GM18861 (cell line): ENCODE results near the gene HIVEP3.

Experiments
- ATAC-seq: cut with Tn5 transposase; IDR thresholded peaks from one replicate; pipeline ENCODE4 v1.9.1; 2021; ENCODE audit not compliant: unreplicated experiment

HIVEP3 gene

DNA sequence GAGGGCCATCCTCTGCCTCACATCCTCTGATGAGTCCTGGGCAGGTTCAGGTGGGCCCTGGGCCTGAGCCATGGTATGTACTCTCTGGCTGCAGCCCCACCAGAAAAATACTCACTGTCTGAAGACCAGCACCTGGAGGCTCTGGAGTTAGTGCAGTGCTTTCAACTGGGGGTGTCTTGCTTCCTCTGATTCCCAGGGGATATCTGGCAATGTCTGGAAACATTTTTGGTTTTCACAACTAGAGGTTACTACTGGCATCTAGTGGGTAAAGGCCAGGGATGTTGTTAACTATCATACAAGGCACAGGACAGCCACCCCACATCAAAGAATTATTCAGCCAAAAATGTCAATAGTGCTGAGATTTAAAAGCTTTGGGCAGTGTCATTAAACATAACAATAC is 152.7 kb downstream of the HIVEP3 start:
- ATAC-seq, result no peak

DNA sequence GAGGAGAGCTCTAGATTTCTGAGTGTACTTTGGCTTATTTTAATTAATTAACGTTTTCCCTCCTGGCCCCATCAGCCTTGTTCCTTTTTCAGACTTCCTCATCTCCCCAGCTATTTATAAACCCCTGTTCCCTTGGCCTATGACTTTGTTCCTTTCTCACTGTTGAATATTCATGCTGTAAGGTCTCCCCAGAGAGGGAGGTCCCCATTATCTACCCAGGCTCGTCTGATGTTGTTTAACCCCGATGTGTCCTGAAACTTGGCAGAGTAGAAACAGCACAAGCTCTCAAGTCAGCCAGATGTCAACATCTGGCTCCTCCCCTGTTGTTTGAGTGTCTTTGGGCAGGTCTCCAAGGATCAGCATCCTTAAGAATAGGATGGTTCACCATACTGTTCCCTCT is 153.6 kb downstream of the HIVEP3 start:
- no peak for ATAC-seq

DNA sequence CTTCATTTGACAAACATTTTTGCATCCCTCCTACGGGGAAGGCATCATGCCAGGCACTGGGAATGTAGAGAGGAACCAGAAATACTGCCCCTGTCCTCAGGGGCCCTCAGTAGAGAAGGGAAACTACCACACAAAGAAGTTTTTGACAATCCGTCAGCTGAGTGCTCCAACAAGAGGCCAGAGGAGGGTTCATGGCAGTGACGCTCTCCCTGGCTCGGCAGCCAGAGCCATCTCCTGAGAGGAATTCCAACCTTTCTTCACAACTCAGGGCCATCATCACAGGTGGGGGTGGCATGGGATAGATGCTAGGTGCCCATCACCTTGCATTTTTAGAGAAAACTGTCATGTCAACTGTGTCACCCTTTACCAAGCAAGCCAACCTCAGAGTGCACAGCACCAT is 154.1 kb downstream of the HIVEP3 start:
- no peak for ATAC-seq

DNA sequence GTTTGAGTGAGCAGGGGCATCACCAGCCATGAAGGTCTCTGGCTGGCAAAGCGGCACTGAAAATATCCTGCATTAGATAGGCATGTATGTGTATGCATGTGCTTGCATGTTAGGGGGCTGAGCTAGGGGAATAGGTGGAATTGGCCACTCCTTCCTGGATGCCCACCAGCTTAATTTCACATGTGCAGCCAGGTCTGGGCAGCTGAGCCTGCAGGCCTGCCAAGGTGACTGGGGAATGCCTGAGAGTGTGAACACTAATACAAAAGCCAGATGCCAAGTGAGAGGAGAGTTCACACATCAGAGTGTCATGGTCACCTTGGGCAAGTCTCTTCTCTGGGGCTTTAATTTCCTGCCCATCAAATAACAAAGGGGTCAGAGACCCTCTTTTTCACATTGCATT is 155.9 kb downstream of the HIVEP3 start:
- no peak for ATAC-seq

DNA sequence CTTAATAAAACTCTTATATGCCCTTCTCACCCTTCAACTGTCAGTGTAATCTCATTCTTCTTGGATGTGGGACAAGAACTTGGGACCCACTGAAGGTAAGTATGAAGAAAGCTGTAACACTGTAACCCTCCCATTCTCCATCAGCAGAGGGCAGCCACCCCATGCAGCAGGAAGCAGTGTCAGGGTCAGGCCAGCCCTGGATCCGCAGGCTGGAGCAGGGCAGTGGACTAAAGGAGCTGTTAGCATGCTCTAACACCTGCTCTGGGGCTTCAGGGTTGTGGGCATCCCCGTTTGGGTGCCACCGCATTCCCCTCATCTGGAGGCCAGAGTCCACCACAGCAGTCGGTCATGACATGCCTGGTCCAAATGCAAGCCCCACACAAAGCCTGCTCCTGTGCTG is 156.5 kb downstream of the HIVEP3 start:
- ATAC-seq, result no peak

DNA sequence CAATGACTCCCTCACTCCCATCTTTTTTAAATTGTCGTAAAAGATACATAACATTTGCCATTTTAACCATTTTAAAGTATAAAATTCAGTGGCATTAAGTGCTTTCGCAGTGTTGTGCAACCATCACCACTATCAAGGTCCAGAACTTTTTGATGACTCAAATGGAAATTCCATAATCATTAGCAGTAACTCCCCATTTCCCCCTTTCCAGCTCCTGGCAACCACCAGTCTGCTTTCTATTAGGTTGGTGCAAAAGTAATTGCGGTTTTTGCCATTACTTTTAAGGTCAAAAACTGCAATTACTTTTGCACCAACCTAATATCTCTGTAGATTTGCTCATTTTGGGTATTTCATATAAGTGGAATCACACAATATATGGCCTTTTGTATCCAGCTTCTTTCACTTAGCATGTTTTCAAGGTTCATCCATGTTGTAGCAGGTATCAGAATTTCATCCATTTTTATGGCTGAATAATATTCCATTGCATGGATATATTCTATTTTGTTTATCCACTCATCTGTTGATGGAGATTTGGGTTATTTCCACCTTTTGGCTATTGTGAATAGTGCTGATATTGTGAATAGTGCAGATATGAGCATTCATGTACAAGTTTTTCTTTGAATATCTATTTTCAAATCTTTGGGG is 159.7 kb downstream of the HIVEP3 start:
- ATAC-seq, result no peak

DNA sequence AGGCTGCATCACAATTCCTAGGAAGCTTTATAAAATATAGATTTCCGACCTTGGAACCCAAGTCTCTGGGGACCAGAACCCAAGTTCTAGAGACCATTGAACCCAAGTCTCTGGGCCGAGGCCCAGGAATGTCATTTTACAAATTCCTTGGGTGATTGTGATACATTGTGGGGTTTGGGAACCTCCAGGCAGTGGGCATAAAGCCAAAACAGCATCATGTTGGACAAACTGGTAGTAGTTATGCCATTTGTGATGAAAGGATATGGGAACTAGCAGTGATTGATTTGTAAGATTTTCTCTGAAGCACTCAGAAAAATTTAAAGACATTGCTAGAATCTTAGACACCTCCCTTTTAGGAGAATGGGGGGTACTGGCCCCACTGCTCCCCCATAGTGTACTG is 160.2 kb downstream of the HIVEP3 start:
- ATAC-seq, result no peak

DNA sequence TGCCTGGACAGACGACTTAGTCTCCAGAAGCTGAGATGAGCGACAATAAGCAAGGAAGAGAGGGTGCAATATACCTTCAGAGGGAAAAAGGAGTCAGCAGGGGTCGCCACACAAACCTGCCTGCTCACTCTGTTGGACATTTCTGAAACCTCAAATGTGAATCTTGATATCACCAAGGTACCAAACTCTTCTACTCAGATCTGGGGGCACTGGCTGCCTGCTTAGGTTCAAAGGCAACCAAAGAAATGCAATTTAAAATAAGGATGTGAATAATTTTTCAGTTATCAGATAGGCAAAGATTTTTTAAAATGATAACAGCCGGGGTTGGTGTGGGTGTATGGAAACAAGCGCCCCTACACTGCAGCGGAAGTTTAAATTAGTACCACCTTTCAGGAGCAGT is 164.2 kb downstream of the HIVEP3 start:
- no peak for ATAC-seq

DNA sequence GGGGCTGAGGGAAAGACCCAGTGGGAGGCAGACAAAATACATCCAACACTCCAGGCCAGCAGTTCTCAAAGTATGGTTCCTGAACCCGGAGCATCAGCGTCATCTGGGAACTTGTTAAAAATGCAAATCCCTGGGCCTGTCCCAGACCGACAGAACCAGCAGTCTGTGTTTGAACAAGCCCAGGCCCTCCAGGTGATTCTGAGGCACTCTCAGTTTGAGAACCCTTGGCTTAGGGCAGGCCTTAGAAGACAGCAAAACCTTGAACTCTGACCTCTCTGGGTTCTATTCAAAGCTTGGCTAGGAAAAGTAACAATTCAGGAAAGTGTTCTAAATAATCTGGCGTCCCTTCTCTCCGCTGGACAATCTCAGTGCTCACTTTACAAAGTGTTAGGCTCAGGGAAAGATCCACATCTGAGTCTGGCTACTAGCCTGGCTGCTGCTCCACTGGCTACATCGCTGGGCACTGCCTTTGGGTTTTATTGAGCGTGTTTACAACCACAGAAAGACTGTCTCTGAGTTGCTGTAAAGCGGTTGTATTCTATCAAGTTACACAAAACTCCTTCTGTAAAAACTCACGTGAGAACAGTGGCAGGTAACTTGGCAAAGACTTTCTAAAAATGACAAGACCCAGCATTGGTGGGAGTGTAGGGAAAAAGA is 166.1 kb downstream of the HIVEP3 start:
- peak; percentile 11 for ATAC-seq

DNA sequence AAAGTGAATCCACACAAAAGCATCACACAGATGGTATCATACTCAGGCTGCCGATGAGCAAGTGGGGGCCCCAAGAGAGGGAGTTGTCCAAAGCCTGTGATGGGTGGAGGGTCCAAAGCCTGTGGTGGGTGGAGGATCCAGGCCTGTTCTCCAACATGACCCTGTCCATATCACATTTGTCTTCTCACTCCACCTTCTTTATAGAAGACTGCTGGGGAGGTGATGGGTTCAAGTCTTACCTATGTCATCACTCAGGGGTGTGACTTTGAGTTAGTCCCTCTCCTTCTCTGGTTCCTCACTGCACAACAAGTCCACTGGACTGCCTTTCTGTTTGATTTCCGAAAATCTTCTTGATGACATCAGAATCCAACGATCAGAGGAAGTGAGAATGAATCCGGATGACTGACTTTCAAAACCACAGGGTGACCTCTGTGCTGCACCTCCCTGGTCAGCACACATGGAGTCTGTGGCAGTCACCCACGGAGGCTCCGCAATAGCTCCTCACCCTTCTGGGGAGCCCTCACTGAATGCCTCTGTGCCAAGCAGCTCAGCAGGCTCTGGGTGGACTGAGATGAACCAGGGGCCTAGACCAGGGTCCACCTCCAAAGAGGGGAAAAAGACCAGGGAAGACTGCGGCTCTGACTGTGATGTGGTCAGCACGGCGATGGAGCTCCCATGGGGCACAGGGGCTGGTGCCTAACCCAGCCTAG is 166.8 kb downstream of the HIVEP3 start:
- ATAC-seq, result peak; percentile 30

DNA sequence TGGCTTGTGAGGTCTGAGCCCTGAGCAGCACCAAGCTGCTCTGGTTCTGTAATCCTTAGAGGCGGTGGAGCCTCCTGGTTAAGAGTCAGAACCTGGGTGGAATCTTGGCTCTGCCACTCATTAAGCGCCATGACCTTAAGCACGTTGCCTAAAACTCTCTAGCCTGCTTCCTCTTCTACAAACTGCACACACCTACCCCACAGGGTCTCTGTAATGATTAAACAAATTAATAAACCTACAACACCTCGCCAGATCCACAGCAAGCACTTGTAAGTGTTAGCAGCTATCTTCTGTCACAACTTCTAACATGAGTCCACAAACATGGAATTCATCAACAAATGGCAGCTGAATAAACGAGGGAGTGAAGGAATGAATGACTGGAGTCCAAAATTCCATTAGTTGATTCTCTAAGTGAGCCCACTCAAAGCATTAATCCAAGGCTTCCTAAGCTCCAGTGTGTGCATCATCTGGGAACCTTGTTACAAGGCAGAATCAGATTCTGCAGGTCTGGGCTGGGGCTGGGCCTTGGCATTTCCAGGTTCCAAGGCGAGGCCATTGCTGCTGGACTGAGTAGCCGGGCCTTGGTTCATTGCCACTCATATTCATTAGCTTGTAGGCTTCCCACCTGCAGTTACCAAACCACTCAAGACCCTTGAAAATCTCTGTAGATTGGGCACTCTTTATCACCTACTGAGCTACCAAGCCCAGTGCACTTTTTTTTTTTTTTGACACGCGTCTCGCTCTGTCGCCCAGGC is 168.6 kb downstream of the HIVEP3 start:
- peak; percentile 33 for ATAC-seq

DNA sequence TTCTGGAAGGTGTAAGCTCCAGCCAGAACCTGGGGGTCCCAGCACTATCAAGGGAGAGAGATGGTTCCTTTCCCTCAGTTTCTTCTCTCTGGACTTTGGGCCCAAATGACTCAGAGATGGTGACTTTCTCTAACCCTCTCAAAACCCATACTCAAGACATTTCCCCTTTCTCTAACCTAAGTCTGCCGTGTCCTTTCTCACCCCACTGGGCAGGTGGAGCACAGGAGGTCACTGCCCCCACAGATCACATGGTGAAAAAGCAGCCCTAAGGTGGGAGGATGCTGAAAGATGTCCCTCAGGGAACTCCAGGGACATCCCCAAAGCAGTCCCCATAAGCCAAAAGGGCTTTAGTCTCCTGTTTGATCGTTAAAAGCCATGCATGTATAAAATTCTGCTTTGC is 173.7 kb downstream of the HIVEP3 start:
- peak; percentile 35 for ATAC-seq

DNA sequence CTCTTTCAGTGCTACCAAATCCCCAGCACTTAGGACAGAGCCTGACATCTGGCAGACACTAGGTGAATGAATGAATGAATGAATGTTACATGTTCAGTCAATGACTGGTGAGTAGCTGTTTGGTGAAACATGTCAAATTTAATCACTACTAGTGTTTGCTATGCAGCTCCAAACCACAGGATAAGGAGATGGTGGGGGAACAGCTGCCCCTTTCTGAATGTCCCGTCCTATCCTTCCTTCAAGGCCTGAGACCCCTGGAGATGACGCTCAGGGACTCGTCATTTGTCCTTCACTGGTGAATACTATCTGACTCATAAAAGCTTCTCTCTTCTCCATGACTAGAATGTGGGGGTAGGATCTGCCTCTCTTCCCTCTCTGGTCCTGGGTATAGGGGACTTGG is 175.4 kb downstream of the HIVEP3 start:
- no peak for ATAC-seq

DNA sequence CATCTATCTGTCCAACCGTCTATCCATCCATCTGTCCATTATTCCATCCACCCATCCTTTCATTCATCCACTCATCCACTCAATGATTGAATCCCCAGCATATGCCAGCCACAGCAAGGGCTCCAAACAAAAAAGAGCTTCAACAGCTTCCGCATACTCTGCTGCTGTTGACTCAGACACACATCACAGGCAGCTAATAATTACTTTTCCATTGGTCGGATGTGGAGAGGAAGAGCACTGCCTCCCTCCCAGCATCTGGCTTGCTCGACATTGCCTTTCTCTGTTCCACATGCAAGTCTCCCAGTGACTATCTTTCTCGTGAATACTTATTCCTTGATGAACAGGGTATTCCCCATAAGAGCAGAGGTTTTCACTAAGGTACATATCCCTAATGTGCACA is 176.5 kb downstream of the HIVEP3 start:
- no peak for ATAC-seq

DNA sequence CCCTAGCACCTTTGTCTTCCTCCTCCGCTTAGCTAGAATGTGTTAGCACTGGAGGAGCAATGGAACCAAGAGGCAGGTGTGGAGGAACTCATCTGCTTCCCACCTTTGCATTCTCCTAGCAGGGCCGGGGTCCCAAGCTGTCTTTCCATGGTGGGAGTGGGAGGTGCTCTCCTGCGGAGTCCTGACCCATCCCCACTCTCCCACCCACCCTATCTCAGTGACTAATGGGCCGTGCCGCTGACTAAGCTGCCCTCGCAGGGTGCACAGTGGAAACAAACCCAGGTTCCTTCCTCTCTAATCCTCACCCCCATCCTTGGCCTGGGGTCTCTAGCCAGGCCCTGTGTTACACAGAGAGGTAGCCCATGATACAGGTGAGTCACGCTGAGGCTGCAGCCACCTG is 177.5 kb downstream of the HIVEP3 start:
- no peak for ATAC-seq

DNA sequence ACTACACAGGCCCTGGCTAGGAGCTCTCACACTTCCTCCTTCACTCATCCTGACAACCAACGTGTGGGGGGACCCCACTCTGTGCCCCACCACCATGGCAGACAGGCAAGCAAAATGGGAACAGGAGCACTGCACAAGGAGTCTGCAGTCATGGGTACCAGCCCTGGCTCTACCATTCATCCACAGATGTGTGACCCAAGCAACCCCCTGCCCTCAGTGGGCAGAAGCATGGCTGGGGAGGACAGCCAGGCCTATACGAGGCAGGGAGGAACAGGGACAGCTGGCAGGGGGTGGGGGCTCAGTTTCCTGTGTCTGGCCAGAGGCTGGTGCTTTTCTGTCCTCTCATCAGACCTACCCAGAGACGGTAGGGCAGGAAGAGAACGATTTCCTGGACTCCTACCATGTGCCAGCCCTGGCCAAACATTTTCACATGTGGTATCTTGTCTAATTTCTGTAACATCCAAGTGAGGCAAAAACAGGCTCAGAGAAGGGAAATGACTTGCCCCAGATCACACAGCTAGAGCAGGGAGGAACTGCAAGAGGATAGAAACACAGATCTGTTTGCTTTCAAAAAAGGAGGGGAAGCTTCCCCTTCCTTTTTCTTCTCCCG is 178.0 kb downstream of the HIVEP3 start:
- ATAC-seq, result no peak

DNA sequence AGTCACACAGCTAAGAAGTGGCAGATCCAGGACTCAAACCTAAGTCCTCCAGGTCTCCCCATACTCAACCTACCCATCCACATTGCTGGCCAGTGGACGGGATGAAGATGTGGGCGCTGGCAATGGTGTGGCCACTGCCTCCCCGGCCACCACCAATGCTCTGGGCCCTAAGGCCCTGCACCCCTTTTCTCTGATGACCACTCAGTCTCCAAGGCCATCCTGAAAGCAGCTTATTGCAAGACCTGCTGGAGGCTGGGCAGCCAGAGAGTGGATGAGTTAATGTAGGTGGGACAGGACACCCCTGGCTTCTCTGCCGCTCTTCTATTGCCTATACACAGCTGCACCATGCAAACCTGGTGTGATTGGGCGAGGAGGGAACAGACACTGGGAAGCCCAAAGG is 178.7 kb downstream of the HIVEP3 start:
- no peak for ATAC-seq

DNA sequence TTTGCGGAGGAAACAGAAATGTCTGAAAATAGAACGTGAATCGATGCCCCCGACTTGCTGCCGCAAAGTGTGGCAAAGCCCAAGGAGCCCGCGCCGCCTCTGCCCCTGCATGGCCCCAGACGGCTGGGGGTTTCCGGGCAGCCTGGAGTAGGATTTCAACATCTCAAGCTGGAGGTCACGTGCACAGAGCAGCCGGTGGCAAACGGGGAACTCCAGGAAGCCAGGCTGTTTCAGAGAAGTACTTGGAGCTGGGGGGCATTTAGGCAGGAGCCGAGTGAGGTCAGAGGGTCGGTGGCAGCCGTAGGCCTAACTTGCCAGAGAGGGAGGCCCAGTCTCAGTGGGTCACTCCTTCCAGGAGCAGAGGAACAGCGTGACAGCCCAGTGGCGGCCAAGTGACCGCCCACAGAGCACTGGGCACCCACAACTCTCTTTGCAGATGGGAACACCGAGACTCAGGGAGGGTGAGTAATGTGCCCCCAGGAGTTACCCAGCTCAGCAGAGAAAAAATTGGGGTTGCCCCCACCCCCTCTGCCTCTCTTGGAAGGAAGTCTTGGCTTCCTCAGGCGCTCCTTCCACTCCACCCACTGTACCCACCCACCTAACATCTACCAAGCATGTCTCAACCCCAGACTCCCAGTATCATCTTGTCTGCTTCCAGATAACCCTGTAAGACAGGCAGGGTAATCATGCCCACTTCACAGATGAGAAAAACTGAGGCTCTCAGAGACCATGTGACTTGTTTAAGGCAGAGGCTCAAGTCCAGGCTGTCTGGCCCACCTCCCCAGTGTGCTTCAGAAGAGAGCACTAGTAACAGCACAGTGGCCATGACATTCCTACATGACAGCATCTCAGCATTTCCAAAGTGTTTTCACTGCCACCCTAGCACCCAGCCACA is 179.4 kb downstream of the HIVEP3 start:
- peak; percentile 33 for ATAC-seq

DNA sequence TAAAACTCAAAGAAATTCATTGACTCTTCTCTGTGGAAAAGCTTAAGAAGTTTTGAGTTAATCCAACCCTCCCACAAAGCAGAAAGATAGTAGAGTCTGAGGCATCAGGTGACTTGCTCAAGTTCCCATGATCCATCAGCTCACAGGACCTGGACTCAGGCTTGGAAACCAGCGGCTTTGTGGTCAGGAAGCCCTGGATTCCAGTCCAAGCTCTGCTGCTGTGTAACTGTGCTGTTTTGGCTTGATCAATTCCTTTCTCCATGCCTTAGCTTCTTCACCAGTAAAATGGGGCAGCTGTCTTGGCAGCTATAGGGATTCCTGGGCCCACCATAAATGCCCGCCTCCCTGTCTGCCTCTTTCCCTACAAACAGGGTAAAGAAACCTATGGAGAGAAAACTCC is 180.2 kb downstream of the HIVEP3 start:
- no peak for ATAC-seq

DNA sequence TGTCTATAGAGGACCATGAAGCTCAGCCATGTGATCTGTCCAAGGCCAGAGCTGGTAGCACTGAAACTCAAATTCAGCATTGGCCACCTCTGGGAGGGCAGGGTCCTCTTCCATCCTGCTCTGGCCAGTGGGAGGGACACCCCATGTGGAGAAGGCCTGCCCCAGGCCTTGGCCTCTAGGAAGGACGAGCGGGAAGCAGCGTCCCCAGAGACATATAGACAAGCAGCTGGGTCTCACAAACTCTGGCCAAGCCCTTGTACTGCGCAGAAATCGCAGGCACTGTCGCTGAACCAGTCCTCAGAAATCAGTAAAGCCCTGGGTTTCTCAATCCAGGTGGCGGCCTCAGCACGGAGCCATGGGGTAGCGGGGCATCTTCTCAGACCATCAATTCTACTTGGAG is 180.7 kb downstream of the HIVEP3 start:
- ATAC-seq, result no peak
